T-helper 1 cell treated with Interleukin-12 subunit alpha and Interleukin-12 subunit beta and Interleukin-4 antibody, amounts not matched to agents 30 μg/mL and 1 μg/mL, for 36 hours (primary cell): ENCODE results near the gene TMEM178B.

ENCODE experiments used
- H3K27ac Mint-ChIP-seq: one replicate; pipeline ENCODE4 v1.8.0; 2021; ENCODE audit warnings: mild to moderate bottlenecking, mixed read lengths
- H3K27me3 Mint-ChIP-seq: one replicate; pipeline ENCODE4 v1.8.0; 2021; ENCODE audit warnings: low read depth, mixed read lengths
- H3K36me3 Mint-ChIP-seq: one replicate; pipeline ENCODE4 v1.8.0; 2021; ENCODE audit warnings: low read depth, mixed read lengths
- H3K4me1 Mint-ChIP-seq: one replicate; pipeline ENCODE4 v1.8.0; 2021; ENCODE audit warnings: low read depth, mixed read lengths
- H3K4me3 Mint-ChIP-seq: one replicate; pipeline ENCODE4 v1.8.0; 2021; ENCODE audit warnings: mild to moderate bottlenecking, moderate library complexity, mixed read lengths
- H3K9me3 Mint-ChIP-seq: one replicate; pipeline ENCODE4 v1.8.0; 2021; ENCODE audit warnings: mixed read lengths

Gene TMEM178B

GRCh38 chr7:141228482-141228881 lies 154.6 kb downstream of the TMEM178B start:
- Mint-ChIP-seq H3K27ac (no peak overlapping the region), H3K27me3 (peaks cover 15% of the 10 kb centered on the region), H3K9me3 (no peaks in the 10 kb centered on the region), H3K4me1 (no peaks in the 10 kb centered on the region), H3K4me3 (no peak overlapping the region), H3K36me3 (no peaks in the 10 kb centered on the region)

GRCh38 chr7:141231018-141231792 lies 157.3 kb downstream of the TMEM178B start:
- Mint-ChIP-seq H3K4me1 (no peaks in the 10 kb centered on the region), H3K27me3 (peaks cover 24% of the 10 kb centered on the region), H3K36me3 (no peaks in the 10 kb centered on the region), H3K9me3 (no peaks in the 10 kb centered on the region), H3K27ac (no peak overlapping the region), H3K4me3 (no peak overlapping the region)

GRCh38 chr7:141232286-141233051 lies 158.6 kb downstream of the TMEM178B start:
- peaks cover 33% of the 10 kb centered on the region for H3K27me3 Mint-ChIP-seq
- H3K27ac Mint-ChIP-seq: no peak overlapping the region
- no peaks in the 10 kb centered on the region for H3K36me3 Mint-ChIP-seq

GRCh38 chr7:141234335-141235105 lies 160.7 kb downstream of the TMEM178B start:
- Mint-ChIP-seq H3K9me3 (no peaks in the 10 kb centered on the region), H3K27me3 (peaks cover 28% of the 10 kb centered on the region), H3K4me1 (no peaks in the 10 kb centered on the region), H3K27ac (no peak overlapping the region), H3K4me3 (no peak overlapping the region), H3K36me3 (no peaks in the 10 kb centered on the region)

More at GRCh38 chr7:141232286-141233051, 158.6 kb downstream of the TMEM178B start:
- no peaks in the 10 kb centered on the region for H3K9me3 Mint-ChIP-seq
- H3K4me1 Mint-ChIP-seq: no peaks in the 10 kb centered on the region
- H3K4me3 Mint-ChIP-seq: no peak overlapping the region

DNA sequence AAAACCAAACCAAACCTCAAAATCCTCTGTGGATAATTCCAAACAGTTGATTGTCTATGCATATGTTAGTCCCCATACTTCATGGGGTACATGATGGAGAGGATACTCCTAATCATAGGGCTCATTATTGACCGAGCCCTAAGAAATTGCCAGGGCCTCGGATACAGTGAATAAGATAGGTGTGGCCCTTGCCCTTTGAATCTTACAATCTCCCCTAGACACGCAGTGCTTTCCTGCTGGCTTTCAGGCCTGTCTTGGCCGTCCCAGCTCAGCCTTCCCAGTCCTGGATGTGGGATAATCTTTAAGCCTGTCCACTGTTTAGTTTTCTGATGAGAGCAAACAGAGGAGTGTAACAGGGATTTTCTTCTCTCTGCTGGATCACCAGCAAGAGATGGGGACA lies 161.8 kb downstream of the TMEM178B start:
- Mint-ChIP-seq H3K4me3 (no peak overlapping the region), H3K36me3 (no peaks in the 10 kb centered on the region), H3K27ac (no peak overlapping the region), H3K4me1 (no peaks in the 10 kb centered on the region), H3K27me3 (peaks cover 28% of the 10 kb centered on the region), H3K9me3 (no peaks in the 10 kb centered on the region)

DNA sequence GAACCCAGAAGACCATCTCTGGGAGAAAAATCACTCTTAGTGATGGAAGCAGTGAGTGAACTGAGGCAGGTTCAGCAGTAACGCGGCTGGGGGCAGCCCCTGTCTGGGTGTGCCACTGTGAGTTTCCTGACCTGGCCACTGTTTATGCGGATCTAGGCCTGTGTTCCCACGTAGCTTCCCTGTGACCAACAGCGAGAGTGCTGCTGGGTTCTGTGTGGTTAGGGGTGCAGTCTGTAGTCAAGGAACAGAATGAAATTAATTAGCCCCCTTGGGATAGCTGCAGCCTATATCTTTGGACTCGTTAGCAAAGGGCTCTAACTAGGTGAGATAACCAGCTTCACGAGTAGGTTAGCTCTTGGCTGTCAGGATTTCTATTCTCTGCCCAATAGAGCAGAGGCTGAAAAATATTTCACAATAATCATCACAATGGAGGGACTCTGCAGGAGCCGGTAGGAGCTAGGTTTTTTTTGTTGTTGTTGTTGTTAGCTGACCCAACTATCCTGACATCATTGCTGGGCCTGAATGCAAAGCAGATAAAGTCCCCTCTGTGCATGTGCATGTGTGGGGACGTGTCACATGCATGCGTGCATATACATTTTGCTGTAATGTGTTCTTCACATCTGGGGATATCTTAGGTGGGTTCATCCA lies 164.9 kb downstream of the TMEM178B start:
- no peaks in the 10 kb centered on the region for H3K4me1 Mint-ChIP-seq
- H3K27me3 Mint-ChIP-seq: peaks cover 22% of the 10 kb centered on the region
- no peak overlapping the region for H3K27ac Mint-ChIP-seq
- H3K9me3 Mint-ChIP-seq: no peaks in the 10 kb centered on the region
- H3K36me3 Mint-ChIP-seq: no peaks in the 10 kb centered on the region
- no peak overlapping the region for H3K4me3 Mint-ChIP-seq

DNA sequence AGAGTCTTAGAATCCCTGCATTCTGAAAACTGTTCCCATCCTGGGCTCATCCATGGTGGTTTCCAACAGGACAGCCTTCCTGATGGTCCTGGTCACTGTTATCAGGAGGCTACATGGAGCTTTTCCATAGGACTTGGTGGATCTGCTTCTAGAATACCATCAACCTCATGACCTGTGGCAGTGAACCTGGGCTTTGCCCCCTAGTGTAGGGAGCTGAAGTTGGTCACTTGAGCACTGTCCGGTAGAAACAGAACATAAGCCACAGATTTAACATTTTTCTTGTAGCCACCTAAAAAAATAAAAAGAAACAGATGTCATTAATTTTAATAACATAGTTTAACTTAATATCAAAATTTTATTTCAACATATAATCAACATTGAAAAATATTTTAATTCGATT lies 165.8 kb downstream of the TMEM178B start:
- no peaks in the 10 kb centered on the region for H3K36me3 Mint-ChIP-seq
- H3K27me3 Mint-ChIP-seq: peaks cover 19% of the 10 kb centered on the region
- H3K27ac Mint-ChIP-seq: no peak overlapping the region
- no peaks in the 10 kb centered on the region for H3K4me1 Mint-ChIP-seq
- H3K4me3 Mint-ChIP-seq: no peak overlapping the region
- no peaks in the 10 kb centered on the region for H3K9me3 Mint-ChIP-seq

- H3K36me3 Mint-ChIP-seq: no peaks in the 10 kb centered on the region
- H3K9me3 Mint-ChIP-seq: no peaks in the 10 kb centered on the region
- H3K4me3 Mint-ChIP-seq: no peak overlapping the region
- H3K27me3 Mint-ChIP-seq: peaks cover 11% of the 10 kb centered on the region
- no peak overlapping the region for H3K27ac Mint-ChIP-seq
- H3K4me1 Mint-ChIP-seq: no peaks in the 10 kb centered on the region
These were observed 168.7 kb downstream of the TMEM178B start for GRCh38 chr7:141242568-141242967.

DNA sequence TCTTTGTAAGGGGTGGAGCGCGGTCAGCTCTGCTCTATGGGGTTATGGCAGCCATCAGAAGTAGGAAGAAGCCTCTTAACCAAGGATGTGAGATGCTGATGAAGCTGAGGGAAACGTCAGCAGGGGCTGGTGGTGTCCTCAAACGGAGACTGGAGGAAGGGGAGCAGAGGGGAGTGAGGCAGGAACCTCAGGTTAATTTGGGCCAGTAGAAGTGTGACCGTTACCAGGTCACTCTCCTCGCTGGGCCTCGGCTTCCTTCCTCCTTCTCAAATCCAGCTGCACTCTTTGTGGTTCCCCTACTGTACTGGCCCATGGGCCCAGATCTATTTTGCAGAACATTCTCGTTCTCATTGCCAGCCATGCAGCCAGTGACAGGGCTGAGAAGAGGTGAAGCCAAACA lies 169.5 kb downstream of the TMEM178B start:
- no peak overlapping the region for H3K4me3 Mint-ChIP-seq
- no peaks in the 10 kb centered on the region for H3K36me3 Mint-ChIP-seq
- no peaks in the 10 kb centered on the region for H3K4me1 Mint-ChIP-seq
- H3K27me3 Mint-ChIP-seq: peaks cover 8% of the 10 kb centered on the region
- no peaks in the 10 kb centered on the region for H3K9me3 Mint-ChIP-seq
- H3K27ac Mint-ChIP-seq: no peak overlapping the region

- H3K9me3 Mint-ChIP-seq: no peaks in the 10 kb centered on the region
- H3K36me3 Mint-ChIP-seq: no peaks in the 10 kb centered on the region
- H3K27ac Mint-ChIP-seq: no peak overlapping the region
- no peaks in the 10 kb centered on the region for H3K4me1 Mint-ChIP-seq
- peaks cover 8% of the 10 kb centered on the region for H3K27me3 Mint-ChIP-seq
- no peak overlapping the region for H3K4me3 Mint-ChIP-seq
These were observed 170.6 kb downstream of the TMEM178B start for GRCh38 chr7:141244435-141244834.

DNA sequence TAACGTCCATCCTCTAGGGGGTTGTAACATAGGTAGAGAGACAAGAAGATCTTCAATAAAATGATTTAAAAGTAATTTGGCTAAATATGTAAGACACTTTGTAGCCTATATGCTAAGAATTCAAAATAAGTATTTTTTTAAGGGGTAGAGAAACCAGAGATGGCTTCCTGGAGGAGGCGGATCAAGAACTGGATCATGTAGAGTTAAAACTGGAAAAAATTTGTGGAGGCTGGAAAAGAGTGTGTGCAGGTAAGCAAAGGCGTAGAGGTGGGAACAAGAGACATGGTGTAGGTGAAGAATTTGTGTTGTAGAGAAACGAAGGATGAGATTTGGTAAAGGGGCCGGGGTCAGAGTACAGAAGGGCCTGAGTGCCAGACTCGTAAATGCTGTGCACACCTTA lies 172.6 kb downstream of the TMEM178B start:
- Mint-ChIP-seq H3K36me3 (no peaks in the 10 kb centered on the region), H3K9me3 (no peaks in the 10 kb centered on the region), H3K27me3 (peaks cover 16% of the 10 kb centered on the region), H3K4me3 (no peak overlapping the region), H3K4me1 (no peaks in the 10 kb centered on the region), H3K27ac (no peak overlapping the region)

GRCh38 chr7:141251180-141251579 lies 177.3 kb downstream of the TMEM178B start:
- H3K27me3 Mint-ChIP-seq: peaks cover 22% of the 10 kb centered on the region
- no peak overlapping the region for H3K4me3 Mint-ChIP-seq
- H3K4me1 Mint-ChIP-seq: no peaks in the 10 kb centered on the region
- H3K36me3 Mint-ChIP-seq: no peaks in the 10 kb centered on the region
- no peak overlapping the region for H3K27ac Mint-ChIP-seq
- H3K9me3 Mint-ChIP-seq: no peaks in the 10 kb centered on the region

DNA sequence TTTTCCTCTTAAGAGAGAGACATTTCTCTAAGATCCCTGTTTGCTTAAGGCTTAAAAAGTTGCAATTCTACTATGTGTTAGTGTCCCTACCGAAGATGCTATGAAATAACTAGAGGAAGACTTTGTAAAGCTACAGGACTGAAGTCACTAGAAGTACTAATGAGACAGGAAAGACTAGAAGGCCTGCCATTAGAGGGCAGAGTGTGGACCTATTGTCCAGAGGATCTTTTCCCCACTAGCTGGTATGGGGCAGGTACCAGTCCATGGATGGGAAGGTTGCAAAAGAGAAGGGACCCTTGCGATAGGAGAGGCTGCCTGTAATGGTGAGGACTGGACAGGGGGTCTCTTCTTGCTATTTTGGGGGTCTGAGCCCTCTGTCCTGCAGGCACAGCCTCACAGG lies 178.1 kb downstream of the TMEM178B start:
- no peak overlapping the region for H3K4me3 Mint-ChIP-seq
- no peaks in the 10 kb centered on the region for H3K36me3 Mint-ChIP-seq
- H3K27me3 Mint-ChIP-seq: peaks cover 26% of the 10 kb centered on the region
- H3K27ac Mint-ChIP-seq: no peak overlapping the region
- no peaks in the 10 kb centered on the region for H3K9me3 Mint-ChIP-seq
- H3K4me1 Mint-ChIP-seq: no peaks in the 10 kb centered on the region

DNA sequence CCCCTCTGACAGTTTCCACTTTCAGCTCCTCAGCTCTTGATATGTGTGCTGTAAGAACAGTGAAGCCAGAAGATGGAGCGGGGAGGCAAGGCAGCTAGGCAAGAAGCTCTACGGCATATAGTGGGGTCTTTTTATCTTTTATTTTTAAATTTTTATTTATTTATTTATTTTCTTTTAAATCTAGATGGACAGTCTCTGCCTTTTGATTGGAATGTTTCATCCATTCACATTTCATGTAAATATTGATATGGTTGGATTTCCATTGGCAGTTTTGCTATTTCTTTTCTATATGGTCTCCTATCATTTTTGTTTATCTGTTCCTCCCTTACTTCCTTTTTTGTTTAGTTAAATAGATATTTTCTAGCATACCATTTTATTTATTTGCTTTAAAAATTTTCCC lies 183.7 kb downstream of the TMEM178B start:
- Mint-ChIP-seq H3K4me1 (peaks cover 11% of the 10 kb centered on the region), H3K27ac (no peak overlapping the region)

More for the DNA sequence above, 183.7 kb downstream of the TMEM178B start:
- H3K4me3 Mint-ChIP-seq: no peak overlapping the region
- peaks cover 12% of the 10 kb centered on the region for H3K36me3 Mint-ChIP-seq
- H3K27me3 Mint-ChIP-seq: peaks cover 24% of the 10 kb centered on the region
- peaks cover 19% of the 10 kb centered on the region for H3K9me3 Mint-ChIP-seq
